BE2C (cell line): ENCODE data around the gene DPYSL5.
A peak's percentile ranks its signal among the peaks of the same experiment; 100 is the strongest.

Experiments
- DNase-seq: peaks from one replicate; pipeline ENCODE4 v3.0.0-alpha.2; 2020
- H3K27me3 ChIP-seq: fragments of 250-450 bp; sonication (Bioruptor Pico); 2 replicates; pipeline ENCODE4 v1.5.1; 2020; ENCODE audit warnings: mild to moderate bottlenecking
- H3K36me3 ChIP-seq: fragments of 250-450 bp; sonication (Bioruptor Pico); 2 replicates; pipeline ENCODE4 v1.5.1; 2020; ENCODE audit warnings: mild to moderate bottlenecking
- H3K4me1 ChIP-seq: fragments of 250-450 bp; sonication (Bioruptor Pico); 2 replicates; pipeline ENCODE4 v1.5.1; 2020
- H3K4me3 ChIP-seq: 2 replicates; pipeline ENCODE4 v1.5.1; 2011; ENCODE audit warnings: low read depth, low read length
- H3K9me3 ChIP-seq: fragments of 250-450 bp; sonication (Bioruptor Pico); 2 replicates; pipeline ENCODE4 v1.5.1; 2020
- TF ChIP-seq, protein P1 (sequence below): IDR thresholded peaks from 2 replicates; pipeline ENCODE4 v1.5.1; 2012; ENCODE audit warnings: mild to moderate bottlenecking, low read depth, low read length

DPYSL5 gene

DNA sequence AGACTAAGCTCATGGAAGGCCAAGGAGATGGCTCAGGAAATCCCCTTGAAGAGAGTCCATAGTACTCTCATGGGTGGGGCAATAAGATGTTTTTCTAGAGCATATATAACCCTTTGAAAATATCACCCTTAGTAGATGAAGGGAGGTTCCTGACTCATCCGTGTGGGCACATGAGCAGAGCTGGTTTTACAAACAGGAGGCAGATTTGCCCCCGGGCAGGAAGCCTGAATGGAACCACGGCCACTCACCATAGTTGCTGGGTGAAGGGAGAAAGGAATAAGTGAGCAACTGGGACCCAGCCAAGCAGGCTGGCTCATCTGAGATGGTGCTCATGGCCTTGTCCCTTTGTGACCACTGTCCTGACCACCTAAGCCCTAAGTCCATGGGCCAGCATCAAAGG lies 93.6 kb downstream of the DPYSL5 start:
- peak; percentile 34 for DNase-seq
- H3K9me3 ChIP-seq = no peaks in the 10 kb centered on the region
- TF ChIP-seq, protein P1, sequence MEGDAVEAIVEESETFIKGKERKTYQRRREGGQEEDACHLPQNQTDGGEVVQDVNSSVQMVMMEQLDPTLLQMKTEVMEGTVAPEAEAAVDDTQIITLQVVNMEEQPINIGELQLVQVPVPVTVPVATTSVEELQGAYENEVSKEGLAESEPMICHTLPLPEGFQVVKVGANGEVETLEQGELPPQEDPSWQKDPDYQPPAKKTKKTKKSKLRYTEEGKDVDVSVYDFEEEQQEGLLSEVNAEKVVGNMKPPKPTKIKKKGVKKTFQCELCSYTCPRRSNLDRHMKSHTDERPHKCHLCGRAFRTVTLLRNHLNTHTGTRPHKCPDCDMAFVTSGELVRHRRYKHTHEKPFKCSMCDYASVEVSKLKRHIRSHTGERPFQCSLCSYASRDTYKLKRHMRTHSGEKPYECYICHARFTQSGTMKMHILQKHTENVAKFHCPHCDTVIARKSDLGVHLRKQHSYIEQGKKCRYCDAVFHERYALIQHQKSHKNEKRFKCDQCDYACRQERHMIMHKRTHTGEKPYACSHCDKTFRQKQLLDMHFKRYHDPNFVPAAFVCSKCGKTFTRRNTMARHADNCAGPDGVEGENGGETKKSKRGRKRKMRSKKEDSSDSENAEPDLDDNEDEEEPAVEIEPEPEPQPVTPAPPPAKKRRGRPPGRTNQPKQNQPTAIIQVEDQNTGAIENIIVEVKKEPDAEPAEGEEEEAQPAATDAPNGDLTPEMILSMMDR = no peak
- H3K27me3 ChIP-seq = no peaks in the 10 kb centered on the region
- H3K4me1 ChIP-seq = peaks cover under 1% of the 10 kb centered on the region
- no peak overlapping the region for H3K4me3 ChIP-seq
- H3K36me3 ChIP-seq = peaks cover 3% of the 10 kb centered on the region; the same call in 1 of the 2 replicates

DNA sequence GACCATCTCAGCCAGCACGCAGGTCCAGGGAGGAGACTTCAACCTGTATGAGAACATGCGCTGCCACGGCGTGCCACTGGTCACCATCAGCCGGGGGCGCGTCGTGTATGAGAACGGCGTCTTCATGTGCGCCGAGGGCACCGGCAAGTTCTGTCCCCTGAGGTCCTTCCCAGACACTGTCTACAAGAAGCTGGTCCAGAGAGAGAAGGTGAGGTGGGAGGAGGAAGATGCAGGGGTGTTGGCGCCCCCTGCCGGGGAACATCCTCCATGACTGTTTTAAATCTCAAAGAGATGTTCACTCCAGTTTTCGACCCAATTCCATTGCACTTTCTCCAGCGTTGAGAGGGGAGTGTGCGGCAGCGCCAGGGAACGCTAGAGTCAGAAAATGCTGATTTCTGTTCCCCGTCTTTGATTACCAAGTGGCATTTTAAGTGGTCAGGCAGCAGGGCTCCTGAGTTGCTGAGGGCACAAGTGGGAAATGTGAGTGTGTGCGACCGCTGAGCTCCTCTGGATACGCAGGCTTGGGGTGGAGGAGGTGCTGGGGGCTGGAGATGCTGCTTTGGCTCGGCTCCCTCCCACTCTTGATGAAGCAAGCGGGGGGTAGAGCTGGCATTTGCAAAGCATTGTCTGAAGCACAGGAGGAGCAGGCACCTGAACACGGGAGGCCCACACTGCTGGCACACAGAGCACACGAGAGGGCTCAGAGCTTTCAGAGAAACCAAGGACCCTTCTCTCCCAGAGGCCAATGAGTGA lies 94.8 kb downstream of the DPYSL5 start:
- DNase-seq = peak; percentile 75
- Histone ChIP-seq H3K36me3 (peaks cover 3% of the 10 kb centered on the region; the same call in 1 of the 2 replicates), H3K27me3 (no peaks in the 10 kb centered on the region), H3K4me3 (no peak overlapping the region), H3K4me1 (peaks cover 10% of the 10 kb centered on the region), H3K9me3 (no peaks in the 10 kb centered on the region)
- TF ChIP-seq, protein P1 = peak; percentile 90

DNA sequence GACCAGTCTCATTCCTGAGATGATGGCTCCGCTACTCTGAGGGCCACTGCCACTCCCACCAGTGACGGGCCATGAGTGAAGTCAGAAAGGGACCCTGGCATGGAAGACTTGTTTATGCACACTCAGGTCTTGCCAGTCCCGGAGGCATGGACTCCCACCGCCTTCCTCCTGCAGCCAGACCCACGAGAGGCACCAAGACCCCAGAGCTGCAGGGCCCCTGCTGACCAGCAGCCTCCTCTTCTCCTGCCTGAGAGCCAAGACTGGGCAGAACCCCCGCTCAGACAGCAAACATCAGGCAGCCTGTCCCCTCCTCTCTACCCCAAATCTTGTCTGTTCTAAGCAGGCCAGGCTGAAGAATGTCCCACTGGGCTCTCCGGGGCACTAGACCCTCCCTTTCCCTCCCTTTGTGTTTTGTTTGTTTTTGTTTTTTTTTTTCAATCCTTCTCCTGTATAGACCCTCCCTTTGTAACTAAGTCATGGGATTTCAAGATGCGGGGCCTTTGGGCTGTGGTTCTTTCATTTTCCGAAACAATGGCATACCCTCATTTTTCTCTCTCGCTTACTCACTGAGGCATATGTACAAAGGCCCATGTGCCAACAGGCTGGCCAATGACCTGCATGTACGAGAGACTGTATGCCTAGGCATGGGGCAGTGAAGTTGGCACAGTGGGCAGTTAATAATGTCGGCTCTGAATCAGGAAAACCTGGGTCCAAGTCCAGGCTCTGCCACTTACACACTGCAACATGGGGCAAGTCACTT lies 98.2 kb downstream of the DPYSL5 start:
- peaks cover 6% of the 10 kb centered on the region; the same call in 1 of the 2 replicates for H3K36me3 ChIP-seq
- H3K4me1 ChIP-seq = peaks cover 10% of the 10 kb centered on the region
- no peaks in the 10 kb centered on the region for H3K27me3 ChIP-seq
- TF ChIP-seq, protein P1 = no peak
- no peaks in the 10 kb centered on the region for H3K9me3 ChIP-seq
- DNase-seq = no peak
- H3K4me3 ChIP-seq = no peak overlapping the region

DNA sequence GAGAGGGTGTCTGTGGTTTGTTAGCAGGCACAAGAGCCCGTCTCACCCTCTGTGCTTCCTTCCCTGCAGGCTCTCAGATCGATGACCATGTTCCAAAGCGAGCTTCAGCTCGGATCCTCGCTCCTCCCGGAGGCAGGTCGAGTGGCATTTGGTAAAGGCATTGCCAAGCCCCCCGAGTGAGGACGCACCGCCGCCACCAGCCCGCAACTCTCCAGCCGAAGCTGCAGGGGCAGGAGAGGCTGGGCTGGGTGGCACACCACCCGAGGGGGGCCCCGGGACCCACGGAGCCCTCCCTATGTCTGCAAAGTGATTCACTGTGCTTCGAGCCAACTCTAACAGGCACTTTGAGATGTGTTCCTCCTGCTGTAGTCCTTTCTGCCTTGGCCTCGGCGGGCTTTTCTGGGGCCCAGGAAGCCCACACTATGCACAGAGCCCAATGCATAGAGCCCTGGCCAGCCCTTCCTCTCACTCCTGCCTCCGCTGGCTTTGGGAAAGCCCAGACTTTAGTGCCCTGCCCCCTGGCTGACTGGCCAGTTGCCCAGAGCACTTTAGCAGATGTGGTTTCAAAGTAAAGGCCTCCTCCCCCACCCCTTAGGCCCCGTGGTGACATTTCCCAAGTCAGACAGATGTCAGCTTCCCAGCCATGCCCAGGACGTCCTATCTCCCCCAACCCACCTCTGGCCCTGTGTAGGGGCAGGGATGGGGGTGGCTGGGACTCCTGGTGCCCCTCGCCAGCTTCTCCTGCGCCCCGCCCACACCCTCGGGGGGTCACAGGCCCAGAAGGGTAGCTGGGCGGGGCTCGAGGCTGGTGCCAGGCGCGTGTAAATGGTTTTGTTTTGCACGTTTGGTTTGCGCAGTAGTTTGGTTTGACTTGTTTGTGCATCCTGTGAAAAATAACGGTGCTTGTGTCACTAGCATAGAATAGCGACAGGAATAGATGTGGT lies 99.2 kb downstream of the DPYSL5 start:
- peak; percentile 85 for DNase-seq
- Histone ChIP-seq H3K36me3 (peaks cover 5% of the 10 kb centered on the region; the same call in 1 of the 2 replicates), H3K27me3 (no peaks in the 10 kb centered on the region)

DNA sequence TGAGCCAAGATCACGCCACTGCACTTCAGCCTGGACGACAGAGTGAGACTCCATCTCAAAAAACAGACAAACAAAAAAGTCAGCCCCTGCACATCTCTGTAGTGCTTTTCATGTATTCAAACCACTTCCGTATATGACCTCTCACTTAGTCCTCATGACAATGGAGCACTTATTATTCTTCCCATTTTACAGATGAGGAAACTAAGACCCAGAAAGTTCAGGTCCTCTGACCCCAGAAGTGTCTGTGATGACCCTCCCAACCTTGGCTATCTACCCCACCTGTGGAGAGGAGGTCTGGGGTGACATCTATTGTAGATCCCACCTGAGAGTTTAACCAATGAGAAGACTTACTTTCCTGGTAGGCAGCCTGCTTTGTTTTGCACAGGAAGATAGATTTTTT lies 100.9 kb downstream of the DPYSL5 start:
- no peak for DNase-seq
- TF ChIP-seq, protein P1 = no peak
- H3K27me3 ChIP-seq = no peaks in the 10 kb centered on the region
- H3K4me3 ChIP-seq = no peak overlapping the region
- no peaks in the 10 kb centered on the region for H3K9me3 ChIP-seq
- H3K36me3 ChIP-seq = peaks cover 3% of the 10 kb centered on the region; the same call in 1 of the 2 replicates
- H3K4me1 ChIP-seq = peaks cover 10% of the 10 kb centered on the region

More for the DNA sequence above, 99.2 kb downstream of the DPYSL5 start:
- Histone ChIP-seq H3K4me3 (no peak overlapping the region), H3K4me1 (peaks cover 10% of the 10 kb centered on the region), H3K9me3 (no peaks in the 10 kb centered on the region)
- TF ChIP-seq, protein P1 = peak; percentile 22; the same call in 1 of the 2 replicates
